ENCODE results near the gene ZNF385B.

The ZNF385B gene

GRCh38 chr2:179746981-179747380 is 114.4 kb downstream of the ZNF385B start:
- DNase-seq (ENCODE audit: low read depth, low spot score): no peak

DNA sequence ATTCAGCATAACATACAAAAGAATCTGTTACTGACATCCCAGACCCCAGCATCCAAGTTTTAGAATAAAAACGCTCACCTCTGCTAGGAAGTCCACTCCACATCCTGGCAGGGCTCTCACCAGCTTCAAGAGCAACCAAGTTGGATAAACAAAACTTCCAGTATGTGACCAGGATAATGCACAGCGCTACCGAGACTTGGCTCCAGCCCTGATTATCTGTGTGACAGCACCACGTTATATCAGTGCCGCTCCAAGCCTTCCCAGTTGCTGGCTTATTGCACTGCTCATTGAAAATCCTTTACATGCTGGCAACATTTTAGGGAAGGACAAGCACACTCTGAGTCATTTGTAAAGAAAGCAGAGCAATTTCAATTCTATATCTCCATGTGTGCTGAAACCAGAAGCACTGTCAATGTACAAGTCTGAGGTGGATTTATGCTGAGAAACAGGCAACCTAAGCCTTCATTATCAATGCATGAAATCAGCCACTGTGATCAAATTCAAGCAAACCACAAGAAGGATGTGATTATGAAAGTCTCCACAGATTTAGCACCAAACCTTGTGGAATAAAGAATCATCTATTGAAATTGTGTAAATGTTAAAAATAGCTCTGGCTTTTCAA is 115.7 kb downstream of the ZNF385B start:
- DNase-seq (ENCODE audit: low read depth, low spot score): no peak

DNA sequence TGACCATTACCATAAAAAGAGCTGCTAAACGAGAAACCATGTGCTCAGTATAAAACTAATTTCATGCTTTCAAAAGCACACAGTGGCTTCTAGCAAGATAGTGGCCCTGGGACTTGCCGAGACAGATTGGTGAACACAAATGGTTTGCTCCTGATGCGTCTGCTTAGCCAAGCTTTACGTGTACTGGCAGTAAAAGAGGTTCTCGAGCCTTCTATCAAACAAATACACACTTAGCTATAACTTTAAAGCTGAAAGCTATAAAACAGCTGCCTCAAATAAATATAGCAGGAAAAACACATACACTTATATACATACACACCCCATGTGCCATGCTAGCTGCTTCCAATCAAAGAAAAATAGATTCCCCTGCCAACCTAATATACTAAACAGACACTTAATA is 117.0 kb downstream of the ZNF385B start:
- no peak for DNase-seq (ENCODE audit: low read depth, low spot score)

DNA sequence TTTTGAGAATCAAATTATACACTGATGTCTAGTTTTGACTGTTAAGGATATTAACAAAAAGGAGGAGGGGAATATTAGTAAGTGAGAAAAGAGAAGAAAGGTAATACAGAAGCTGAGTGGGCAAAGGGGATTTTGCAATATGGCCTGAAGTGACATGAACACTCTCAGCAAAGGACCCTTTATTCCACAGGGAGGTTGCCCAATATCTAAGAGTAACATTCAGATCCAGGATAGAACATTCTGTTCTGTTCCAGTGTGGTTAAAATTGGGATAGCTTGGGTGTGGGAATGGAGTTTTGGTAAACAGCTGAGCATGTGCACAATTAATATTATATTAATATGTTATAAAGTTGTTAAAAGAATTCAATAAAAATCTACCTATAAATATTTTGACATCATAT is 120.1 kb downstream of the ZNF385B start:
- DNase-seq (ENCODE audit: low read depth, low spot score): no peak

DNA sequence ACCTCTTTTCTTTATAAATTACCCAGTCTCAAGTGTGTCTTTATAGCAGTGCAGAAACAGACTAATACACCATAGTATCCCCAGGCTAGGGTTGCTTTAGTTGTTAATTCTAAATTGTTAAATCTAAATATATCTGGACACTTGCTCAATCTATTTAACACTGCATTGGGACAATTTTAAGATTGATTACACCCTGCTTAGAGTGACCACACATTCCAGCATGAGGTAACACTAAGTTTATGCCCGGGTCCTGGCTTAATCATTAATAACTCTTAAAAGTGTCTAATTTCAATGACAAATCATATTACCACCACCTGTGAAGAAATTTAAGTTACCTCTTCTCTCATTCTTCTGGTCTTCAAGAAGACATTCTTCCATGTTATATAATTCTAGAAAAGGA is 131.4 kb downstream of the ZNF385B start:
- no peak for DNase-seq (ENCODE audit: low read depth, low spot score)

DNA sequence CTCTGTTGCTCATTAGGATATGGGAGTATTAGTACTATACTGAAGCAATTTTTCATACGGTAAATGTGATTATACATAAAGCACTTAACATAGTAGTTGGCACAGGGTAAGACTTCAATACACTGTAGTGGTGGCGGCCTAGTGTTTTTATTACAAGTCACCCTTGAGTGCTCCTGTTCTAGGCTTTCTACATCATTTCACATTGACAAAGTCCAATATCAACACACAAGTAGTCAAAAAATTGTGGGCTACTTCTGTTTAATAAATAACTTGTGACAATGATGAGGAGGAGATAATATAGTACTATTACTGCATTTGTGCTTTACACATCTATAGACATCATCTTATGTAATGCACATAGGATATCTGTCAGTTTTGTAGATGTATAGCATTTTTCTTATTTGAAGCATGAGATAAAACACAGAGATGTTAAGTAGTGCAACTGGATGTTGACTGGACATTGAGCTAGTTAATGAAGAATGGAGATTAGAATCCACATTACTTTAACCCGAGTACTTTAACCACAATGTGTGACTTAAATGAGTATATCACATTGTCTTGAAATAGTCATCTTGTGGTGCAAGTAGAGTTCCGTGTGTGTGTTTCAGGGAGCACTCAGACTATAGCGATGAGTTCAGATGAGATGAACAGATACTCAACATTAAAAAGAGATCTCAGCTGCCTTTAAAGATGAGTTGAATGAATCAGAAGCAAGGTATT is 134.8 kb downstream of the ZNF385B start:
- no peak for DNase-seq (ENCODE audit: low read depth, low spot score)

DNA sequence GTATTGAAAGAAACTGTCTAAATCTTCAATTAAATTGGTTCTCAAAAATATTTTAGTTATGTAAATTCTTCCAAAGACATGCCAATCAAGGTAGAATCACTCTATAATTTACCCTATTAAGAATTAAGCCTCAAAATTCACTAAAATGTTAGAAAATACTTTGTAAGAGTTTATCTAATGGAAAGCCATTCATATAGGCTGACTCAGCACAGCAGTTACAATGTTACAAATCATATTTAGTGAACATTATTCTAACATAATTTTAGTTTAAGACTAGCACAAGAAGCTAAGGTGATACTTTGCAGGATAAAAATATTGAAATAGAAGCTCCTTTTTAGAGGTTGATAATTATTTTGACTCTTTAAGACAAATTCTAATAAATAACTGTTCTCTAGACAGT is 137.0 kb downstream of the ZNF385B start:
- no peak for DNase-seq (ENCODE audit: low read depth, low spot score)

DNA sequence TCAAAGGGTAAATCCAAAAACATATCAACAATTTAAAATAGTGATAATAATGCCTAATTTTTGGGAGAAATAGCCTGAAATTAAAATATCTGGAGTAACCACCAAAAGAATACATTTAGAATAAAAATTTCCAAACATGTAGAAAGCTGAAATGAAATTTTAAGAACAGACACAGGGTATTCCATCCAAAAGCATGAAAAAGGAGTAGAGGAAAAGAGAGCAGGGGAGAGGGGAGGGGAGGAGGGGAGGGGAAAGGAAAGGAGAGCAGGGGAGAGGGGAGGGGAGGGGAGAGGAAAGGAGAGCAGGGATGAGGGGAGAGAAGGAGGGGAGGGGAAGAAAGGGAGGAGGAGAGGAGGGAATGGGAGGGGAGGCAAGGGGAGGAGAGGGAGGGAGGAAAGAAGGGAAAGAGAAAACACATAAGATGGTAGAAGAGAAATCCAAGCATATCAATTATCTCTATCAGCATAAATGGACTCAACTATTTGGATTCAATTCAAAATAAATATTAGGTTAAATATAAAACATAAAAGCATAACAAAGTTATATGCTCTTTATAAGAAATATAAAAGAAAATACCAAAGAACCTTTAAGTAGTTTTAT is 141.1 kb downstream of the ZNF385B start:
- no peak for DNase-seq (ENCODE audit: low read depth, low spot score)

DNA sequence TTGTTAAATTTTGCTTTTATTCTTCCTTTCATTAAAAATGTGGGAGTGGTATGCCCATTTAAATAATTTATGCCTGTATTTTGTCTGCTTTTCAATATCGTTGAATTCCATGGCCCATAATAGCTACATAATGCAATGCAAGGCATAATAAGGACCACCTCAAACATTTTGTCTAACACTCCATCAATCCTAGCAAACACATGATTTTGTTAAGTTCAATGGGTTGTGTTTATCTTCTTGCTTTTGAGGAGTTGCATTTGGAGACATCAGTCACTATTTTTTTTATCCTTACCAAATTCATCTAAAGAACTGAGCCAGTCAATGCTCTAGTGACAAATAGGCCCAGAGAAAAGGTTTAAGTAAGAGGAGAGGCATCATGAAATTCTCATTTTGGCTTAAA is 145.5 kb downstream of the ZNF385B start:
- DNase-seq (ENCODE audit: low read depth, low spot score): no peak

- no peak for DNase-seq (ENCODE audit: low read depth, low spot score)
Observed at GRCh38 chr2:179715196-179715595, 146.2 kb downstream of the ZNF385B start.

GRCh38 chr2:179712825-179713224 is 148.6 kb downstream of the ZNF385B start:
- DNase-seq (ENCODE audit: low read depth, low spot score): no peak

DNA sequence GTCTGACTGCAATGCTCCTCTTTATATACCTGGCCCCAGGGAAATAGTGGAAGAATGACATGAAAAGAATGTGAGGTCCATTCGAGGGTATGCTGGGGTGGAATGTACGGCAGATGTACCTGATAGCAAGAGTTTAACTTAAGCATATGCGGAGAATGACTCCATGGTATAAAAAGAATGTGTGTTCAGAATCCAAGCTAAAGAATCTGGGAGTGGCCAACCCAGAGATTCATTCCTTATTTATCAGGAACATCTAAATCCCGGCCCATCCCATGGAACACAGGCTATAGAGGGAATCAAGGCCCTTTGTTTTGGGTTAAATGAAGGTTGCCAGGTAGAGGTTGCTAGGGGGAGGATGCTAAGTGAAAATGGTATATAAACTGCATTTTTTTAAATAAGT is 150.0 kb downstream of the ZNF385B start:
- no peak for DNase-seq (ENCODE audit: low read depth, low spot score)

GRCh38 chr2:179703702-179704101 is 157.7 kb downstream of the ZNF385B start:
- no peak for DNase-seq (ENCODE audit: low read depth, low spot score)

GRCh38 chr2:179702912-179703311 is 158.5 kb downstream of the ZNF385B start:
- DNase-seq (ENCODE audit: low read depth, low spot score): no peak

- no peak for DNase-seq (ENCODE audit: low read depth, low spot score)
Observed at GRCh38 chr2:179701524-179702110, 159.8 kb downstream of the ZNF385B start.

DNA sequence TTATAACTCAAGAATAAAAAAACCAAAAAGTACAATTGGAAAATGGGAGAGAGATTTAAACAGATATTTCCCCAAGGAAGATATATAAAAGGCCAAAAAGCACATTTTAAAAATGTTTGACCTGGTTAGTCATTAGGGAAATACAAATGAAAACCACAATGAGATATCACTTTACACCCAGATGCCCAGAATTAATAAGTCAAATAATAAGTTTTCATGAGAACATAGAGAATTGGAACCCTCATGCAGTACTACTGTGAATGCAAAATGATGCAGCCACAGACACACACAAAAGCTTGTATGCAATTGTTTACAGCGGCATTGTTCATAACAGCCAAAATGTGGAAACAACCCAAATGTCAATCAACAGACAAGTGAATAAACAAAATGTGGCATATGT is 165.9 kb downstream of the ZNF385B start:
- no peak for DNase-seq (ENCODE audit: low read depth, low spot score)

DNA sequence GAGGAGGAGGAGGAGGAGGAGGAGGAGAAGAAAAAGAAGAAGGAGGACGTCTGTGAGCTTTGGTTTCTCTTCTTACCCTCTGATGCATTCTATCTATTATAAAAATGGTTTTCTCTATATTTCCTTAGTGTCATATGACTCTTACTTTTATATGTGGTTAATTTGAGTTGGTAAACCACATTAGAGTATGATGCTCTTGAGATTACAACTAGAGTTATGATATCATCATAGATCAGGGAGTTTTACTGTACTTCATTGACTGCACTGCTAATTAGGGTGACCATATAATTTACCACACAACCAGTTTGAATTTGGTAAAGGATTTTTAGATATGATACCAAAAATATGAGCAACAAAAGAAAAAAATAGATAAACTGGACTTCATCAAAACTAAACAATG is 166.4 kb downstream of the ZNF385B start:
- no peak for DNase-seq (ENCODE audit: low read depth, low spot score)

DNA sequence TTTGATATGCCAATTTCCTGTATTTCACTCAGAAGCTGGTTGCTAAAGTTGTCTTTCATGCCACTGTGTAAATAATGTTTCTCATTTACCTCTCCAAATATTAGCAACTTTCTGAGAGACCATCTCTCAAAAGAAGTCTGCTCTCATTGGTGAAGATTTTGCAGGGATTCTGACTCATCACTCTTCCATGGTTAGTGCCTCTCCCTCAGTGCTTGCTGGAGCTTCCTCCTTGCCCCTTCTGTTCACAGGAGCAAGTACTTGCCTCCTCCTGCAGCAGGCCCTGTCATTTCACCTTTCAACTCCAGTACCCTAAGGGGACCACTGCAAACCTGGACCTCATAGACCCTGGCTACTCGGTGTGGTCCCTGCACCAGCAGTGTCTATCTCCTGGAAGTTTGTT is 168.8 kb downstream of the ZNF385B start:
- DNase-seq (ENCODE audit: low read depth, low spot score): no peak

DNA sequence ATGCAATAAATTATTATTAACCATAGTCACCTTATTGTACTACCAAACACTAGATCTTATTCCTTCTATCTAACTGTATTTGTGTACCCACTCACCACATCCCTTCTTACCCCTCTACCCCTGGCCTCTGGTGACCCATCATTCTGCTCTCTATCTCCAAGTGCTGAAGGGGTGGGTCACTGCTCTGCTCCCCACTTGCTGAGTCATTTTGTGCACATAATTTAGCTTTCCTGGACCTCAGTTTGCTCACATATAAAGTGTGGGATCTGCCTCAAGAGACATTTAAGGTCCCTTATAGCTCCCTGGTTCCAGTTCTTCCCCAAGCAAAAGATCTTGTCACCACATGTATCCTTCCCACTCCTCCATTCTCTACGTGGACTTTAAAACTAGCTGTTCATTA is 169.4 kb downstream of the ZNF385B start:
- no peak for DNase-seq (ENCODE audit: low read depth, low spot score)

- DNase-seq (ENCODE audit: low read depth, low spot score): no peak
Observed at GRCh38 chr2:179691235-179691634, 170.2 kb downstream of the ZNF385B start.

DNA sequence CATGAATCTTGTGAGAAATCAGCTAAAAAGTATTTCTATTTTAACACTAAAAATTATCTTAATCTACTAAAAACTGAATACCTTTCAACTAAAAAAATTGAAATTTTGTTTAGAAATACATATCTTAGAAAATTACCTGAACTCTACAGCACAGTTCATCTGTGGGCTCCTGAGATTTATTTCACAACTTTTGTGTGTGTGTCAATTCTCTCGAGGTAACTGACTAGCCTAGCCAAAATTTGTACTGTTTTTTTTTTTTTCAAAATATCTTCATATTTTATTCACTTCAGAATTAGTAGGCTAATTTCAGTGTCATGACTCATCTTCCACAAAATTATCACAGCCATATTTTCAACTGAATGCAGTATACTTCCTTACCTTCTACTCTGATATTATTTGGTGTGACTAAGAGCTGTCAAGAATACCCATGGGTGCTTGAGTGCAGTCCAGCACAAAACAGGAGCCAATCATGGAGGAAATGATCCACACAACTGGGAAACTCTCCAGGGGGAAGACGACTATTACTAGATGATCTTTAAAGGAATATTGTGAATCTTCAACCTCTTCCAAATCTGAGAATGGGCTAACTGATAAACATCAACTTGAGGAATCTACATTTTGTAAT is 174.6 kb downstream of the ZNF385B start:
- DNase-seq (ENCODE audit: low read depth, low spot score): no peak

DNA sequence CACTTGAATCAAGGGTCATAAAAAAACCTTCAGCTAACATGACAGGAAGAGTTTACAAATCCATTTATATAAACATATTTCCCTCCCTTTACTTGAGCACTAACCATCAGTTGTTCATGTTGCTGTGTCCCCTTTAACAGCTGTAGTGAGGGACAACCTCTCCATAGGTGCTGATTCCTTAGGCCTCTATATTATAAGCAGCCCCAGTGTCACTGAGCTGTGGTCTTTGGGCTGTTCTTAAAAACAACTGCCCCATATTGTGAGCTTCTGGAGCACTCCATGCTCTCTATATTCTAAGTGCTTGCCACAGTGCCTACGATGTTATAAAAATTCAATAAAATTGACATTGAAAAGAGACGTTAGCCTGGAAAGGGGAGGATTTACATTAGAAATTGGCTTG is 175.3 kb downstream of the ZNF385B start:
- no peak for DNase-seq (ENCODE audit: low read depth, low spot score)
